ENCODE data around the gene SLC43A3. TPM values are rescaled to one million over a fixed set of nuclear protein-coding genes. Genes with fewer than 3 reads are reported as not detected.

SLC43A3 gene
- 2.9 and 53.8 TPM in 2 replicates for total RNA-seq (ENCODE audit: low replicate concordance)

DNA sequence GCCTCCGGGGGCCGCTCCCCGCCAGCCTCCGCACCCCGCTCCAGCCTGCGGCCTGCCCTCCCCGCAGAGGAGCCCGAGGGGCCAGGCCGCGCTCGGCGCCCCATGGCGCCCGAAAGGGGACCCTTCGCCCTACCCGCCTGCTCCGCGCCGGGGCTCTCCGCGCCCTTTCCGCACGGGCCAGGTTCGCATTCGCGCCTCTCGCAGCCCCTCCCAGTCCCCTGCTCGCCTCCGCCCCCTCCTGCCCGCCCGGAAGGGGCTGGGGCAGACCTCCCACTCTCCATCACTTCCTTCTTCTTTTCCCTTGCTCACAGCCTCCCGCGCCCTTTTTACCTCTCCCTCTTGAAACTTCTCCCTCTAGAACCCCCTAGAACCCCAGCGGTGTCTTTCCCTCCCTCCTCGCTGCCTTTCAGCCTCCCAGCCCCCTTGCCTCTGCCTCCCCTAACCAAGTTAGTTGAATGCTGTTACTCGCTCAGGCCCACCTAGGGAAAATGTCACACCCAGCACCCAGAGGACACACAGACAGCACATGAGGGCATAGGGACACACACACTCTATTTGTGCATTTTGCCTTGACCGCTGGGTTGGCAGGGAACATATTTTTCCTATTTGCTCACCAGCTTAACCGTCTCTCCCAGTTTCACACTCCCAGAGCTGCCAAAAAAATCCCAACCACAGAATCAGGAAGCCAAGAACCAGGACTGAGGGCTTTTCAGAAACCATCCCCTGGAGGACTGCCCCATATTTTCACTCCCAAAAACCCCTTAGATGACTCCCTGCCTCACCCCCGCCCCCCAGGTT, at the start of gene SLC43A3:
Gene SLC43A3 (minus strand): TSS at position 193 of the 798 bp plus-strand sequence. CDS start 949 bp downstream, outside the sequence.

DNA sequence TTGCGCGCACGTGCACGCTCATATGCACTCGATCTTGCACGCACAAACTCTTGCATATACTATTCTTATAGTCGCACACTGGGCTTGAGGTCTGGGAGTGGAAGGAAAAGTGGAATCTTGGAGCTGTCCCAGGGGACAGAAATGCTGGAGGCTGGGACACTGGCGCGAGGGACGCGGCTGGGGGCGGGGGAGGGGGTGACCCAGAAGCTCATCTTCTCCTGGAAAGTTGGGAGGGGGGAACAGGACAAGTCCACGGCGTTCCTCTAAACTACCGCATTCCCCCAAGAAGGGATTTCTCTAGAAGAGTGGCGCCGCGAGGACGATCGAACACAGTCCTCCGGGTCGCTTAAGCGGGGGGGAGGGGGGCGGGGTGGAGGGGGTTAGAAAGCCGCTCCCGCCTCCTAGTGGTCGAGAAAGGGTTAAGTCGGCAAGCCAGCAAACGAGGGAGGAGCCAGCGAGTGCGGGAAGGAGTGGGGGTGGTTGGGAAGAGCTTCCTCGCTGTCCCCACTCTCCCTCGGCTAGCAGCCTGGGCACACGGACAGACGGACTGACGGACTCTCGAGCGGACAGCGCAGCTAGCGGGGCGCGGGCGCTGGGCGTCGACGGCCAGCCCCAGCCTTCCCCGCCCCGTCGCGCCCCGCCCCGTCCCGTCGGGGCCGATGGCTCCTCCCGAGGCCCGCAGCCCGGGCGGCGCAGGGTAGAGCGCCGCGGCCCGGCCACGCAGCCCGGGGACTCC, 33.3 kb upstream of the SLC43A3 start, which contains the start of gene RTN4RL2:
Gene RTN4RL2 (plus strand): TSS at position 507 of the 736 bp plus-strand sequence. CDS start 338 bp downstream, outside the sequence.

GRCh38 chr11:57390535-57390934, 36.4 kb downstream of the SLC43A3 start, which contains the start of gene PRG2:
Gene PRG2, minus strand, starts transcription at chr11:57390650. Its CDS starts 706 bp downstream, at chr11:57389944.

GRCh38 chr11:57380975-57381374, 45.9 kb downstream of the SLC43A3 start, which contains the start of gene PRG3:
Gene PRG3, minus strand, starts transcription at chr11:57381150. Its CDS starts 442 bp downstream, at chr11:57380708.

Other genes with a start within 250 kb of the SLC43A3 start
- not detected in 2 replicates for gene LRRC55, start 245.2 kb downstream of the SLC43A3 start, total RNA-seq (ENCODE audit: low replicate concordance)
- 0.35 TPM in 1 of 2 replicates, not detected in the other for gene APLNR, start 189.9 kb downstream of the SLC43A3 start, total RNA-seq (ENCODE audit: low replicate concordance)
- gene TNKS1BP1, start 102.2 kb downstream of the SLC43A3 start, total RNA-seq (ENCODE audit: low replicate concordance) = 56.7 and 89.3 TPM in 2 replicates
- 48.1 and 71.0 TPM in 2 replicates for gene SSRP1, start 91.2 kb downstream of the SLC43A3 start, total RNA-seq (ENCODE audit: low replicate concordance)
- gene P2RX3, start 88.8 kb downstream of the SLC43A3 start, total RNA-seq (ENCODE audit: low replicate concordance) = not detected in 2 replicates
- gene PRG3, start 46.0 kb downstream of the SLC43A3 start, total RNA-seq (ENCODE audit: low replicate concordance) = not detected in 2 replicates
- 0.08 and 0.23 TPM in 2 replicates for gene PRG2, start 36.5 kb downstream of the SLC43A3 start, total RNA-seq (ENCODE audit: low replicate concordance)
- gene RTN4RL2, start 33.4 kb upstream of the SLC43A3 start, total RNA-seq (ENCODE audit: low replicate concordance) = 0.12 TPM in 1 of 2 replicates, not detected in the other
- 8.5 and 39.0 TPM in 2 replicates for gene SLC43A1, start 88.6 kb upstream of the SLC43A3 start, total RNA-seq (ENCODE audit: low replicate concordance)
- gene TIMM10, start 103.6 kb upstream of the SLC43A3 start, total RNA-seq (ENCODE audit: low replicate concordance) = 50.1 and 70.0 TPM in 2 replicates
- not detected in 2 replicates for gene SMTNL1, start 110.5 kb upstream of the SLC43A3 start, total RNA-seq (ENCODE audit: low replicate concordance)
- 37.1 and 111 TPM in 2 replicates for gene UBE2L6, start 140.6 kb upstream of the SLC43A3 start, total RNA-seq (ENCODE audit: low replicate concordance)
- gene SERPING1, start 170.6 kb upstream of the SLC43A3 start, total RNA-seq (ENCODE audit: low replicate concordance) = 1.4 and 8.2 TPM in 2 replicates
- 0.60 and 2.8 TPM in 2 replicates for gene YPEL4, start 222.8 kb upstream of the SLC43A3 start, total RNA-seq (ENCODE audit: low replicate concordance)
- gene CLP1, start 230.6 kb upstream of the SLC43A3 start, total RNA-seq (ENCODE audit: low replicate concordance) = 15.3 and 15.6 TPM in 2 replicates
- 23.9 and 24.3 TPM in 2 replicates for gene ZDHHC5, start 241.0 kb upstream of the SLC43A3 start, total RNA-seq (ENCODE audit: low replicate concordance)

All from smooth muscle cell of the coronary artery (primary cell).